ENCODE results near the gene KLK7. TPM values are rescaled to one million over a fixed set of nuclear protein-coding genes. Genes with fewer than 3 reads are reported as not detected.
"Not testable (repeated sequence)": the region's sequence is repeated elsewhere in the genome, so short reads cannot be mapped to it uniquely, and the experiment has no call there.

The KLK7 gene
- total RNA-seq, 1 donor from 2014 or later: not detected

DNA sequence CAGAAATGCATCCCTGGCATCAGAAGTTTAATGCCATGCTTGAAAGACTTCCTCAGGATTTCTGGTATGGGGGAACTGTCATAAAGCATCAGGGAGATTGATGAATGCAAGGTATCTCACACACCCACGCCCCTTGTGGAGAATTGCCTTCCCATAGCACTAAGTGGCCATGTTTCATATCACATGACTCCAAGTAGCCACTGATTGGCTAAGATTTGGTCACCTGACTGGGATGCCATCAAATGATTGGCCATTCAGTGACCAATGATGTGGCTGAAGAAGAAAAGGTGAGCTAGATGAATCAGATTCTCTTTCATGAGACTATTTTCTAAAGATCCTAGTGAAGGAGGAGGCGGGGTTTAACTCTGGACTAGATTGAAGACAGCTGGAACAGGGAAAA, 10.4 kb upstream of the KLK7 start:
- TF ChIP-seq, protein P1, sequence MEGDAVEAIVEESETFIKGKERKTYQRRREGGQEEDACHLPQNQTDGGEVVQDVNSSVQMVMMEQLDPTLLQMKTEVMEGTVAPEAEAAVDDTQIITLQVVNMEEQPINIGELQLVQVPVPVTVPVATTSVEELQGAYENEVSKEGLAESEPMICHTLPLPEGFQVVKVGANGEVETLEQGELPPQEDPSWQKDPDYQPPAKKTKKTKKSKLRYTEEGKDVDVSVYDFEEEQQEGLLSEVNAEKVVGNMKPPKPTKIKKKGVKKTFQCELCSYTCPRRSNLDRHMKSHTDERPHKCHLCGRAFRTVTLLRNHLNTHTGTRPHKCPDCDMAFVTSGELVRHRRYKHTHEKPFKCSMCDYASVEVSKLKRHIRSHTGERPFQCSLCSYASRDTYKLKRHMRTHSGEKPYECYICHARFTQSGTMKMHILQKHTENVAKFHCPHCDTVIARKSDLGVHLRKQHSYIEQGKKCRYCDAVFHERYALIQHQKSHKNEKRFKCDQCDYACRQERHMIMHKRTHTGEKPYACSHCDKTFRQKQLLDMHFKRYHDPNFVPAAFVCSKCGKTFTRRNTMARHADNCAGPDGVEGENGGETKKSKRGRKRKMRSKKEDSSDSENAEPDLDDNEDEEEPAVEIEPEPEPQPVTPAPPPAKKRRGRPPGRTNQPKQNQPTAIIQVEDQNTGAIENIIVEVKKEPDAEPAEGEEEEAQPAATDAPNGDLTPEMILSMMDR (IDR thresholded peaks at IDR 0.05; ENCODE audit: partially characterized antibody, unreplicated experiment): no peak

DNA sequence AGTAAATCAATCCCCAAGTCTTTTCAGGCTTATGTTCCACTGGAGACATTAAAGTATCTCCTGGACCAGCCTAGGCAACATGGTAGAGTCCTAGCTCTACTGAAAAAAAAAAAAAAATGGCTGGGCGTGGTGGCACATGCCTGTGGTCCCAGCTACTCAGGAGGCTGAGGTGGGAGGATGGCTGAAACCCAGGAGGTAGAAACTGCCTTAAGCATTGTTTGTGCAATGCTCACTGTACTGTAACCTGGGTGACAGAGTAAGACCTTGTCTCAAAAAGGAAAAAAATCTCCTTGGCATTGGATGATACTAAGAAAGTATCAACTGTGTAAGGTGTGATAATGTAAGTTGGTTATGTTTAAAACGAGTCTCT, 8.9 kb upstream of the KLK7 start:
- no peaks in the 10 kb centered on the region for H3K4me1 Mint-ChIP-seq (ENCODE audit: low read depth, unreplicated experiment)
- peaks cover 10% of the 10 kb centered on the region for H3K27me3 Mint-ChIP-seq (ENCODE audit: unreplicated experiment)
- no peak overlapping the region for H3K4me3 Mint-ChIP-seq (ENCODE audit: unreplicated experiment)
- DNase-seq: no peak
- H3K27ac Mint-ChIP-seq (ENCODE audit: unreplicated experiment): no peak overlapping the region
- TF ChIP-seq, protein P1 (IDR thresholded peaks at IDR 0.05; ENCODE audit: partially characterized antibody, unreplicated experiment): no peak
- no peaks in the 10 kb centered on the region for H3K36me3 Mint-ChIP-seq (ENCODE audit: unreplicated experiment)
- H3K9me3 Mint-ChIP-seq (ENCODE audit: unreplicated experiment): peaks cover 8% of the 10 kb centered on the region

More for the DNA sequence above, 10.4 kb upstream of the KLK7 start:
- H3K27me3 Mint-ChIP-seq (ENCODE audit: unreplicated experiment): peaks cover 13% of the 10 kb centered on the region
- H3K36me3 Mint-ChIP-seq (ENCODE audit: unreplicated experiment): no peaks in the 10 kb centered on the region
- H3K27ac Mint-ChIP-seq (ENCODE audit: unreplicated experiment): no peak overlapping the region
- H3K4me3 Mint-ChIP-seq (ENCODE audit: unreplicated experiment): no peak overlapping the region
- no peak for DNase-seq
- H3K4me1 Mint-ChIP-seq (ENCODE audit: low read depth, unreplicated experiment): no peaks in the 10 kb centered on the region
- H3K9me3 Mint-ChIP-seq (ENCODE audit: unreplicated experiment): peaks cover 8% of the 10 kb centered on the region

DNA sequence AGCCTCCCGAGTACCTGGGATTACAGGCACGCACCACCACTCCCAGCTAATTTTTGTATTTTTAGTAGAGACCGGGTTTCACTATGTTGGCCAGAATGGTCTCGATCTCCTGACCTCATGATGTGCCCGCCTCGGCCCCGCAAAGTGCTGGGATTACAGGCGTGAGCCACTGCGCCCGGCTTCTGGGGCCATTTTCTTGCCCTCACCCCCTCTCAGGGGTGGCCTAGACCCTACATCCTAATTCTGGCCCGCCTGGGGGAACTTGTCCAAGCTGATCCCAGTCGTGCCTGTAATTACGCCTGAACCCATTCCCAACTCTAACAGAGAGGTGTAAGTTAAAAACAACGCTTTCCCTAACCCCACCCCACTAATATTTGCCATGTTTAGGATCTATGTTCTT, 699 bp upstream of the KLK7 start:
- H3K36me3 Mint-ChIP-seq (ENCODE audit: unreplicated experiment); H3K27me3 Mint-ChIP-seq (ENCODE audit: unreplicated experiment); H3K27ac Mint-ChIP-seq (ENCODE audit: unreplicated experiment); H3K9me3 Mint-ChIP-seq (ENCODE audit: unreplicated experiment); DNase-seq; H3K4me1 Mint-ChIP-seq (ENCODE audit: low read depth, unreplicated experiment); H3K4me3 Mint-ChIP-seq (ENCODE audit: unreplicated experiment): not testable (repeated sequence)

DNA sequence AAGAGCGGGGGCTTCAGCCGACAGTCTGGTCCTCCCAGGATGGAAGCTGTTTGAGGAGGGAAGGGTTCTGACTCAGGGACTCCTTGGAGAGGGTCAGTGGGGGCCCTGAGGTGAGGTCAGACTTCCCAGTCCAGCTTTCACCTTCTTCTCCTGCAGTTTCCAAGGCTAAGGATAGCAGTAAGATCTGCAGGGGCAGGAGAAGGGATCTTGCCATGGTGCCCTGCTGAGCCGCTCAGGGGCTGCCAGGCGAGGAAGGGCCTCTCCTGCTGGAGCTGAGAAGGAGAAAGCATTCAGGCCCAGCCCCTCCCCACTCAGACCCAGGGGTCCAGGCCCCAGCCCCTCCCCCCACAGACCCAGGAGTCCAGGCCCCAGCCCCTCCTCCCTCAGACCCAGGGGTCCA, 1.5 kb downstream of the KLK7 start:
- Mint-ChIP-seq H3K9me3 (ENCODE audit: unreplicated experiment) (no peaks in the 10 kb centered on the region), H3K27ac (ENCODE audit: unreplicated experiment) (no peak overlapping the region), H3K27me3 (ENCODE audit: unreplicated experiment) (peaks cover 13% of the 10 kb centered on the region), H3K4me1 (ENCODE audit: low read depth, unreplicated experiment) (no peaks in the 10 kb centered on the region), H3K4me3 (ENCODE audit: unreplicated experiment) (no peak overlapping the region), H3K36me3 (ENCODE audit: unreplicated experiment) (no peaks in the 10 kb centered on the region)
- TF ChIP-seq, protein P1 (IDR thresholded peaks at IDR 0.05; ENCODE audit: partially characterized antibody, unreplicated experiment): no peak
- no peak for DNase-seq

DNA sequence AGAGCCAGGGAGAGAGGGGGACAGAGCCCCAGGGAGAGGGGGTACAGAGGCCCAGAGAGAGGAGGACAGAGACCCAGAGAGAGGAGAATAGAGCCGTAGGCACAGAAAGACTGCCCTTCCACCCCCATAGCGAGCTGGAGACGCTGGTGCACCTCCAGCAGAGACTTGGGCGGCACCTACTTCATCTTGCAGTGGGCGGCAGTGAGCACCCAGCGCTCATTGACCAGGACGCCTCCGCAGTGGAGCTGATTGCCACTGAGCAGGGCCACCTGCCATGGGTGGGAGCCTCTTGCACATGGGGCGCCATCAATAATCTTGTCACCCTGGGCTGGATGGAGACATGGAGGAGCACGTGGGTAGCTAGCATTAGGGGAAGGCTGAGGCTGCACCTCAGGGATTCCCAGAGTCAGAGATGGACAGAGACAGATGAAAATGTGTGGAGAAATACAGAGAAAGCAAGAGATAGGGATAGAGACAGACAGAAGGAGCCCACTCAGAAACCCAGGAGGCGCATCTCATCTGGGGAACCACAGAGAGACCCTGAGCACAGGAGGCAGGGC, 2.0 kb downstream of the KLK7 start:
- no peak overlapping the region for H3K4me3 Mint-ChIP-seq (ENCODE audit: unreplicated experiment)
- DNase-seq: no peak
- TF ChIP-seq, protein P1 (IDR thresholded peaks at IDR 0.05; ENCODE audit: partially characterized antibody, unreplicated experiment): no peak
- H3K4me1 Mint-ChIP-seq (ENCODE audit: low read depth, unreplicated experiment): no peaks in the 10 kb centered on the region
- H3K27me3 Mint-ChIP-seq (ENCODE audit: unreplicated experiment): peaks cover 14% of the 10 kb centered on the region
- H3K9me3 Mint-ChIP-seq (ENCODE audit: unreplicated experiment): no peaks in the 10 kb centered on the region
- H3K27ac Mint-ChIP-seq (ENCODE audit: unreplicated experiment): no peak overlapping the region
- no peaks in the 10 kb centered on the region for H3K36me3 Mint-ChIP-seq (ENCODE audit: unreplicated experiment)

All from glutamatergic neuron (in vitro differentiated cells).